ENCODE data around the gene VTI1A. TPM values are rescaled to one million over a fixed set of nuclear protein-coding genes. Genes with fewer than 3 reads are reported as not detected.

Gene VTI1A
- total RNA-seq, 2 donors from 2014 or later, result 58.8 to 65.0 TPM

GRCh38 chr10:112519133-112519761 lies 72.2 kb downstream of the VTI1A start:
- peaks cover 12% of the 10 kb centered on the region for H3K4me1 Mint-ChIP-seq
- ATAC-seq (no peak), DNase-seq (no peak)
- H3K27me3 Mint-ChIP-seq, result no peaks in the 10 kb centered on the region
- H3K27ac Mint-ChIP-seq, result no peak overlapping the region
- no peaks in the 10 kb centered on the region for H3K36me3 Mint-ChIP-seq (ENCODE audit: low read depth)
- no peaks in the 10 kb centered on the region for H3K9me3 ChIP-seq (ENCODE audit: control insufficient read depth, low read length, poor library complexity, severe bottlenecking)
- H3K4me3 Mint-ChIP-seq, result no peak overlapping the region

GRCh38 chr10:112520914-112521313 lies 73.9 kb downstream of the VTI1A start:
- Mint-ChIP-seq H3K4me3 (no peak overlapping the region), H3K27ac (no peak overlapping the region), H3K27me3 (no peaks in the 10 kb centered on the region), H3K36me3 (ENCODE audit: low read depth) (no peaks in the 10 kb centered on the region), H3K4me1 (peaks cover 14% of the 10 kb centered on the region)
- no peaks in the 10 kb centered on the region for H3K9me3 ChIP-seq (ENCODE audit: control insufficient read depth, low read length, poor library complexity, severe bottlenecking)
- no peak for ATAC-seq
- DNase-seq, result no peak

GRCh38 chr10:112524641-112525040 lies 77.6 kb downstream of the VTI1A start:
- DNase-seq (no peak), ATAC-seq (no peak)
- H3K4me3 Mint-ChIP-seq, result no peak overlapping the region
- H3K27ac Mint-ChIP-seq, result no peak overlapping the region
- H3K4me1 Mint-ChIP-seq, result peaks cover 12% of the 10 kb centered on the region
- no peaks in the 10 kb centered on the region for H3K27me3 Mint-ChIP-seq
- no peaks in the 10 kb centered on the region for H3K9me3 ChIP-seq (ENCODE audit: control insufficient read depth, low read length, poor library complexity, severe bottlenecking)
- H3K36me3 Mint-ChIP-seq (ENCODE audit: low read depth), result no peaks in the 10 kb centered on the region

- Mint-ChIP-seq H3K4me3 (no peak overlapping the region), H3K36me3 (ENCODE audit: low read depth) (no peaks in the 10 kb centered on the region), H3K4me1 (peaks cover 11% of the 10 kb centered on the region), H3K27ac (no peak overlapping the region), H3K27me3 (no peaks in the 10 kb centered on the region)
- DNase-seq (no peak), ATAC-seq (no peak)
- no peaks in the 10 kb centered on the region for H3K9me3 ChIP-seq (ENCODE audit: control insufficient read depth, low read length, poor library complexity, severe bottlenecking)
These were observed 78.2 kb downstream of the VTI1A start for GRCh38 chr10:112525200-112525599.

GRCh38 chr10:112526139-112526538 lies 79.1 kb downstream of the VTI1A start:
- no peaks in the 10 kb centered on the region for H3K9me3 ChIP-seq (ENCODE audit: control insufficient read depth, low read length, poor library complexity, severe bottlenecking)
- Mint-ChIP-seq H3K27me3 (no peaks in the 10 kb centered on the region), H3K4me1 (peaks cover 12% of the 10 kb centered on the region), H3K27ac (no peak overlapping the region), H3K4me3 (no peak overlapping the region), H3K36me3 (ENCODE audit: low read depth) (no peaks in the 10 kb centered on the region)
- DNase-seq (no peak), ATAC-seq (no peak)

- H3K27me3 Mint-ChIP-seq, result no peaks in the 10 kb centered on the region
- no peak overlapping the region for H3K4me3 Mint-ChIP-seq
- H3K4me1 Mint-ChIP-seq, result peaks cover 16% of the 10 kb centered on the region
- no peaks in the 10 kb centered on the region for H3K9me3 ChIP-seq (ENCODE audit: control insufficient read depth, low read length, poor library complexity, severe bottlenecking)
- no peaks in the 10 kb centered on the region for H3K36me3 Mint-ChIP-seq (ENCODE audit: low read depth)
- DNase-seq (no peak), ATAC-seq (no peak)
- H3K27ac Mint-ChIP-seq, result no peak overlapping the region
These were observed 79.9 kb downstream of the VTI1A start for GRCh38 chr10:112526906-112527305.

GRCh38 chr10:112528235-112528634 lies 81.2 kb downstream of the VTI1A start:
- ATAC-seq, result no peak
- Mint-ChIP-seq H3K27ac (no peak overlapping the region), H3K27me3 (no peaks in the 10 kb centered on the region)

GRCh38 chr10:112531421-112531820 lies 84.4 kb downstream of the VTI1A start:
- Mint-ChIP-seq H3K27ac (peak overlapping the region; percentile 46), H3K4me3 (peak overlapping the region; percentile 72), H3K27me3 (no peaks in the 10 kb centered on the region), H3K4me1 (peaks cover 19% of the 10 kb centered on the region), H3K36me3 (ENCODE audit: low read depth) (no peaks in the 10 kb centered on the region)
- no peaks in the 10 kb centered on the region for H3K9me3 ChIP-seq (ENCODE audit: control insufficient read depth, low read length, poor library complexity, severe bottlenecking)
- no peak for DNase-seq
- ATAC-seq, result peak; percentile 42

More at GRCh38 chr10:112528235-112528634, 81.2 kb downstream of the VTI1A start:
- Mint-ChIP-seq H3K36me3 (ENCODE audit: low read depth) (no peaks in the 10 kb centered on the region), H3K4me1 (peaks cover 20% of the 10 kb centered on the region), H3K4me3 (no peak overlapping the region)
- H3K9me3 ChIP-seq (ENCODE audit: control insufficient read depth, low read length, poor library complexity, severe bottlenecking), result no peaks in the 10 kb centered on the region
- no peak for DNase-seq

- no peaks in the 10 kb centered on the region for H3K9me3 ChIP-seq (ENCODE audit: control insufficient read depth, low read length, poor library complexity, severe bottlenecking)
- Mint-ChIP-seq H3K36me3 (ENCODE audit: low read depth) (no peaks in the 10 kb centered on the region), H3K27ac (peak overlapping the region; percentile 46), H3K4me3 (peak overlapping the region; percentile 71), H3K4me1 (peaks cover 19% of the 10 kb centered on the region), H3K27me3 (no peaks in the 10 kb centered on the region)
- peak; percentile 65 for ATAC-seq
- DNase-seq, result no peak
These were observed 85.2 kb downstream of the VTI1A start for GRCh38 chr10:112532189-112532588.

GRCh38 chr10:112532956-112533355 lies 85.9 kb downstream of the VTI1A start:
- H3K27ac Mint-ChIP-seq, result peak overlapping the region; percentile 46

GRCh38 chr10:112533916-112534315 lies 86.9 kb downstream of the VTI1A start:
- DNase-seq (no peak), ATAC-seq (no peak)
- no peaks in the 10 kb centered on the region for H3K9me3 ChIP-seq (ENCODE audit: control insufficient read depth, low read length, poor library complexity, severe bottlenecking)
- peaks cover 2% of the 10 kb centered on the region for H3K36me3 Mint-ChIP-seq (ENCODE audit: low read depth)
- H3K27ac Mint-ChIP-seq, result no peak overlapping the region
- no peak overlapping the region for H3K4me3 Mint-ChIP-seq
- no peaks in the 10 kb centered on the region for H3K27me3 Mint-ChIP-seq
- H3K4me1 Mint-ChIP-seq, result peaks cover 19% of the 10 kb centered on the region

More at GRCh38 chr10:112532956-112533355, 85.9 kb downstream of the VTI1A start:
- no peaks in the 10 kb centered on the region for H3K9me3 ChIP-seq (ENCODE audit: control insufficient read depth, low read length, poor library complexity, severe bottlenecking)
- H3K4me3 Mint-ChIP-seq, result no peak overlapping the region
- DNase-seq, result no peak
- H3K4me1 Mint-ChIP-seq, result peaks cover 19% of the 10 kb centered on the region
- H3K36me3 Mint-ChIP-seq (ENCODE audit: low read depth), result no peaks in the 10 kb centered on the region
- no peak for ATAC-seq
- H3K27me3 Mint-ChIP-seq, result no peaks in the 10 kb centered on the region

GRCh38 chr10:112535531-112535951 lies 88.5 kb downstream of the VTI1A start:
- no peak for DNase-seq
- H3K4me3 Mint-ChIP-seq, result peak overlapping the region; percentile 12

GRCh38 chr10:112536663-112537062 lies 89.6 kb downstream of the VTI1A start:
- H3K9me3 ChIP-seq (ENCODE audit: control insufficient read depth, low read length, poor library complexity, severe bottlenecking), result no peaks in the 10 kb centered on the region
- no peak for ATAC-seq
- Mint-ChIP-seq H3K36me3 (ENCODE audit: low read depth) (peaks cover 6% of the 10 kb centered on the region), H3K4me1 (peaks cover 9% of the 10 kb centered on the region), H3K27ac (no peak overlapping the region), H3K27me3 (no peaks in the 10 kb centered on the region), H3K4me3 (no peak overlapping the region)
- no peak for DNase-seq

More at GRCh38 chr10:112535531-112535951, 88.5 kb downstream of the VTI1A start:
- no peak for ATAC-seq
- peaks cover 6% of the 10 kb centered on the region for H3K36me3 Mint-ChIP-seq (ENCODE audit: low read depth)
- peaks cover 17% of the 10 kb centered on the region for H3K4me1 Mint-ChIP-seq
- no peaks in the 10 kb centered on the region for H3K9me3 ChIP-seq (ENCODE audit: control insufficient read depth, low read length, poor library complexity, severe bottlenecking)
- H3K27me3 Mint-ChIP-seq, result no peaks in the 10 kb centered on the region
- peak overlapping the region; percentile 43 for H3K27ac Mint-ChIP-seq

GRCh38 chr10:112538168-112538567 lies 91.2 kb downstream of the VTI1A start:
- peaks cover 9% of the 10 kb centered on the region for H3K36me3 Mint-ChIP-seq (ENCODE audit: low read depth)

More at GRCh38 chr10:112538168-112538567, 91.2 kb downstream of the VTI1A start:
- no peak for ATAC-seq
- Mint-ChIP-seq H3K4me3 (no peak overlapping the region), H3K27ac (no peak overlapping the region), H3K27me3 (no peaks in the 10 kb centered on the region), H3K4me1 (peaks cover 4% of the 10 kb centered on the region)
- no peak for DNase-seq
- H3K9me3 ChIP-seq (ENCODE audit: control insufficient read depth, low read length, poor library complexity, severe bottlenecking), result no peaks in the 10 kb centered on the region
